Neural crest cell (in vitro differentiated cells): ENCODE measurements around the gene KDM4B. TPM values are rescaled to one million over a fixed set of nuclear protein-coding genes. Genes with fewer than 3 reads are reported as not detected.

Experiments used
- DNase-seq: peaks from one replicate; pipeline ENCODE4 v3.0.0; 2021; ENCODE audit warnings: low read depth, mixed read lengths, low spot score
- H3K27ac Mint-ChIP-seq: one replicate; pipeline ENCODE4 v1.8.0; 2021; ENCODE audit warnings: mild to moderate bottlenecking, mixed read lengths; ENCODE audit not compliant: unreplicated experiment
- H3K27me3 Mint-ChIP-seq: 2 replicates; pipeline ENCODE4 v1.8.0; 2021; ENCODE audit warnings: low read depth, mild to moderate bottlenecking, mixed read lengths
- H3K36me3 Mint-ChIP-seq: 2 replicates; pipeline ENCODE4 v1.8.0; 2021; ENCODE audit warnings: low read depth, mild to moderate bottlenecking, mixed read lengths
- H3K4me1 Mint-ChIP-seq: 2 replicates; pipeline ENCODE4 v1.8.0; 2021; ENCODE audit warnings: mixed read lengths
- H3K4me3 Mint-ChIP-seq: one replicate; pipeline ENCODE4 v1.8.0; 2021; ENCODE audit warnings: mild to moderate bottlenecking, mixed read lengths
- H3K9me3 Mint-ChIP-seq: 2 replicates; pipeline ENCODE4 v1.8.0; 2021; ENCODE audit warnings: mixed read lengths
- CTCF ChIP-seq: fragments of 200-600 bp; sonication (generic); conservative IDR thresholded peaks from 2 replicates; pipeline ENCODE4 v1.5.0; 2021; ENCODE audit warnings: antibody characterized with exemption, mild to moderate bottlenecking
- total RNA-seq: library from RNA; stranded (reverse); gene quantifications from 2 replicates; pipeline ENCODE4 v1.2.1, GENCODE V29; 2021

KDM4B gene
- total RNA-seq, 1 donor from 2014 or later, result 45.4 TPM

- TF ChIP-seq CTCF, result no peak
- no peak overlapping the region for H3K27ac Mint-ChIP-seq
- no peak overlapping the region for H3K4me3 Mint-ChIP-seq
These were observed 140.0 kb downstream of the KDM4B start for GRCh38 chr19:5108866-5109265.

GRCh38 chr19:5109560-5109959 lies 140.6 kb downstream of the KDM4B start:
- H3K27ac Mint-ChIP-seq, result no peak overlapping the region
- peak; percentile 14 for TF ChIP-seq CTCF
- H3K36me3 Mint-ChIP-seq, result peaks cover 8% of the 10 kb centered on the region
- no peaks in the 10 kb centered on the region for H3K9me3 Mint-ChIP-seq
- no peaks in the 10 kb centered on the region for H3K27me3 Mint-ChIP-seq
- peaks cover 21% of the 10 kb centered on the region for H3K4me1 Mint-ChIP-seq
- DNase-seq, result no peak
- no peak overlapping the region for H3K4me3 Mint-ChIP-seq

More at GRCh38 chr19:5108866-5109265, 140.0 kb downstream of the KDM4B start:
- no peaks in the 10 kb centered on the region for H3K9me3 Mint-ChIP-seq
- no peaks in the 10 kb centered on the region for H3K27me3 Mint-ChIP-seq
- H3K36me3 Mint-ChIP-seq, result peaks cover 8% of the 10 kb centered on the region
- H3K4me1 Mint-ChIP-seq, result peaks cover 21% of the 10 kb centered on the region
- DNase-seq, result no peak

GRCh38 chr19:5110546-5110945 lies 141.6 kb downstream of the KDM4B start:
- H3K4me1 Mint-ChIP-seq, result peaks cover 27% of the 10 kb centered on the region
- H3K27ac Mint-ChIP-seq, result no peak overlapping the region
- peaks cover 11% of the 10 kb centered on the region for H3K36me3 Mint-ChIP-seq
- no peaks in the 10 kb centered on the region for H3K27me3 Mint-ChIP-seq
- H3K9me3 Mint-ChIP-seq, result no peaks in the 10 kb centered on the region
- H3K4me3 Mint-ChIP-seq, result no peak overlapping the region
- no peak for TF ChIP-seq CTCF
- no peak for DNase-seq

GRCh38 chr19:5111051-5111450 lies 142.1 kb downstream of the KDM4B start:
- peaks cover 28% of the 10 kb centered on the region for H3K4me1 Mint-ChIP-seq
- H3K27me3 Mint-ChIP-seq, result no peaks in the 10 kb centered on the region
- H3K4me3 Mint-ChIP-seq, result no peak overlapping the region
- DNase-seq, result no peak
- peaks cover 13% of the 10 kb centered on the region for H3K36me3 Mint-ChIP-seq
- TF ChIP-seq CTCF, result no peak
- H3K27ac Mint-ChIP-seq, result no peak overlapping the region
- no peaks in the 10 kb centered on the region for H3K9me3 Mint-ChIP-seq

- Mint-ChIP-seq H3K27me3 (no peaks in the 10 kb centered on the region), H3K4me3 (no peak overlapping the region), H3K9me3 (peaks cover 4% of the 10 kb centered on the region), H3K4me1 (peaks cover 26% of the 10 kb centered on the region), H3K27ac (peak overlapping the region; percentile 68), H3K36me3 (peaks cover 17% of the 10 kb centered on the region)
- DNase-seq, result no peak
- TF ChIP-seq CTCF, result no peak
These were observed 143.3 kb downstream of the KDM4B start for GRCh38 chr19:5112175-5112574.
